ENCODE data around the gene EMILIN3.

EMILIN3 gene

GRCh38 chr20:41352666-41353065, 14.0 kb downstream of the EMILIN3 start:
- no peaks in the 10 kb centered on the region for H3K4me1 ChIP-seq (ENCODE audit: control insufficient read depth in 1 of 2, insufficient read depth in 1 of 2, low read depth in 1 of 2, low read length in 1 of 2)
- H3K36me3 ChIP-seq, result no peaks in the 10 kb centered on the region
- no peak for TF ChIP-seq CTCF (IDR thresholded peaks at IDR 0.05)
- H3K27ac ChIP-seq, result no peak overlapping the region
- no peak overlapping the region for H3K4me3 ChIP-seq (ENCODE audit: low read depth in 1 of 2, low read length in 1 of 2)
- no peaks in the 10 kb centered on the region for H3K9me3 ChIP-seq
- H3K27me3 ChIP-seq, result peaks cover 48% of the 10 kb centered on the region

GRCh38 chr20:41352106-41352505, 14.5 kb downstream of the EMILIN3 start:
- no peak overlapping the region for H3K27ac ChIP-seq
- no peaks in the 10 kb centered on the region for H3K9me3 ChIP-seq
- peaks cover 48% of the 10 kb centered on the region for H3K27me3 ChIP-seq
- no peak for TF ChIP-seq CTCF (IDR thresholded peaks at IDR 0.05)
- H3K4me1 ChIP-seq (ENCODE audit: control insufficient read depth in 1 of 2, insufficient read depth in 1 of 2, low read depth in 1 of 2, low read length in 1 of 2), result no peaks in the 10 kb centered on the region
- no peak overlapping the region for H3K4me3 ChIP-seq (ENCODE audit: low read depth in 1 of 2, low read length in 1 of 2)
- H3K36me3 ChIP-seq, result no peaks in the 10 kb centered on the region

GRCh38 chr20:41350408-41350962, 16.1 kb downstream of the EMILIN3 start:
- no peak for TF ChIP-seq CTCF (IDR thresholded peaks at IDR 0.05)
- Histone ChIP-seq H3K36me3 (no peaks in the 10 kb centered on the region), H3K4me3 (ENCODE audit: low read depth in 1 of 2, low read length in 1 of 2) (no peak overlapping the region), H3K27ac (no peak overlapping the region), H3K27me3 (peaks cover 48% of the 10 kb centered on the region), H3K4me1 (ENCODE audit: control insufficient read depth in 1 of 2, insufficient read depth in 1 of 2, low read depth in 1 of 2, low read length in 1 of 2) (no peaks in the 10 kb centered on the region), H3K9me3 (no peaks in the 10 kb centered on the region)

GRCh38 chr20:41349943-41350342, 16.7 kb downstream of the EMILIN3 start:
- Histone ChIP-seq H3K9me3 (no peaks in the 10 kb centered on the region), H3K4me3 (ENCODE audit: low read depth in 1 of 2, low read length in 1 of 2) (no peak overlapping the region), H3K4me1 (ENCODE audit: control insufficient read depth in 1 of 2, insufficient read depth in 1 of 2, low read depth in 1 of 2, low read length in 1 of 2) (no peaks in the 10 kb centered on the region), H3K36me3 (no peaks in the 10 kb centered on the region), H3K27me3 (peaks cover 48% of the 10 kb centered on the region), H3K27ac (no peak overlapping the region)
- TF ChIP-seq CTCF (IDR thresholded peaks at IDR 0.05), result no peak

- Histone ChIP-seq H3K4me1 (ENCODE audit: control insufficient read depth in 1 of 2, insufficient read depth in 1 of 2, low read depth in 1 of 2, low read length in 1 of 2) (no peaks in the 10 kb centered on the region), H3K4me3 (ENCODE audit: low read depth in 1 of 2, low read length in 1 of 2) (no peak overlapping the region), H3K27ac (no peak overlapping the region), H3K9me3 (no peaks in the 10 kb centered on the region), H3K36me3 (no peaks in the 10 kb centered on the region), H3K27me3 (peaks cover 44% of the 10 kb centered on the region)
- TF ChIP-seq CTCF (IDR thresholded peaks at IDR 0.05), result no peak
These were observed 17.4 kb downstream of the EMILIN3 start for GRCh38 chr20:41349266-41349665.

Measured in neutrophil (primary cell).